GM10248 (cell line): Measurements from ENCODE around the gene MCOLN2.
"Not testable (repeated sequence)": the region's sequence is repeated elsewhere in the genome, so short reads cannot be mapped to it uniquely, and the experiment has no call there.

Experiments
- CTCF ChIA-PET: fragments of 300-600 bp; sonication (Branson Sonifier 250); formaldehyde crosslinking; extraction: SDS; loops from one replicate; lab custom pipeline; 2021; ENCODE audit warnings: antibody characterized with exemption; lab: Yijun Ruan, JAX
- POLR2A ChIA-PET: fragments of 350-650 bp; sonication (Branson Sonifier 250); formaldehyde crosslinking; extraction: SDS; loops from one replicate; lab custom pipeline; 2020; ENCODE audit warnings: antibody characterized with exemption; lab: Yijun Ruan, JAX
- DNase-seq: peaks from one replicate; pipeline ENCODE4 v3.0.0; 2012; ENCODE audit errors: extremely low spot score
- CTCF ChIP-seq: IDR thresholded peaks from 2 replicates; pipeline ENCODE4 v1.5.1; 2012; ENCODE audit warnings: mild to moderate bottlenecking, low read depth; ENCODE audit errors: extremely low read depth, missing control alignments, control extremely low read depth

Gene MCOLN2

GRCh38 chr1:84918726-84919336 lies 78.1 kb downstream of the MCOLN2 start:
- TF ChIP-seq CTCF: no peak
- DNase-seq: no peak
- CTCF ChIA-PET: interaction anchor here (1.0 to 2.9 kb wide), 4 partner anchors 9 to 244 kb away, joined by 3 to 15 read pairs (median 4); no protein-coding TSS in a partner anchor
- POLR2A ChIA-PET: no interaction called here

- CTCF ChIA-PET: no interaction called here
- no peak for TF ChIP-seq CTCF
- DNase-seq: no peak
- POLR2A ChIA-PET: no interaction called here
Measured at GRCh38 chr1:84916897-84917296, 80.0 kb downstream of the MCOLN2 start.

- no peak for TF ChIP-seq CTCF
- ChIA-PET POLR2A (no interaction called here), CTCF (interaction anchor here (1.0 to 1.6 kb wide), 5 partner anchors 9 to 29 kb away, joined by 3 to 4 read pairs (median 3); no protein-coding TSS in a partner anchor)
Measured at GRCh38 chr1:84913555-84913892, 83.4 kb downstream of the MCOLN2 start.

GRCh38 chr1:84912726-84913554 lies 84.0 kb downstream of the MCOLN2 start:
- TF ChIP-seq CTCF: no peak
- ChIA-PET POLR2A (no interaction called here), CTCF (interaction anchor here (1.0 to 1.6 kb wide), 5 partner anchors 8 to 28 kb away, joined by 3 to 4 read pairs (median 3); no protein-coding TSS in a partner anchor)
- DNase-seq: no peak

More at GRCh38 chr1:84913555-84913892, 83.4 kb downstream of the MCOLN2 start:
- no peak for DNase-seq

GRCh38 chr1:84908746-84909464 lies 88.0 kb downstream of the MCOLN2 start:
- CTCF ChIA-PET, POLR2A ChIA-PET: not testable (repeated sequence)

GRCh38 chr1:84907095-84907827 lies 89.7 kb downstream of the MCOLN2 start:
- POLR2A ChIA-PET: no interaction called here
- TF ChIP-seq CTCF: no peak
- CTCF ChIA-PET: no interaction called here
- no peak for DNase-seq

More at GRCh38 chr1:84908746-84909464, 88.0 kb downstream of the MCOLN2 start:
- not testable (repeated sequence) for DNase-seq

GRCh38 chr1:84902727-84903126 lies 94.2 kb downstream of the MCOLN2 start:
- DNase-seq, CTCF ChIA-PET, POLR2A ChIA-PET: not testable (repeated sequence)
